ENCODE data around the gene U2AF2. TPM values are rescaled to one million over a fixed set of nuclear protein-coding genes. Genes with fewer than 3 reads are reported as not detected.
A peak's percentile ranks its signal among the peaks of the same experiment; 100 is the strongest.

U2AF2 gene
- total and polyA plus RNA-seq, 2 experiments from 2014 or later = 73.1 to 233 TPM

DNA sequence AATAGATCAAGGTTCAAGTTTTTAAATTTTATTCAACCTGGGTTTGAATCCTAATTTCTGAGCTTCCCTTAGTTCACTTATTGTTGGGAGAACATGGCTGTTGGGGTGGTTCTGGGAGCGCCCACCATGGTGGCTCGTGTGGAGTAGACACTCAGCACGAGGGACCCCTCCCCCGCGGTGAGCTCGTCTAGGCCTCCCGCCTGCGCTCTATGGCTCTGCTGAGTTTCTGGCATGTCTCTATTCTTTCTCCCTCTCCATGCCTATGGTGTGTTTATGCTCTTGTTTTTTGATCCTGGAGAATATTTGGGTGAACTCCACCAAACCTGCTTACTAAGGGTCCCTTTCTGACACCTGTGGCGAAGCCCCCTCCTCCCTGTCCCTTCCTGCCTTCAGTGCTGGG lies 18.6 kb downstream of the U2AF2 start:
- H3K4me1 ChIP-seq (ENCODE audit: insufficient read depth) = peaks cover 32% of the 10 kb centered on the region
- Mint-ChIP-seq H3K4me1 (peaks cover 40% of the 10 kb centered on the region), H3K9me3 (peaks cover 4% of the 10 kb centered on the region; the same call in 2 of the 3 replicates), H3K27ac (peak overlapping the region; percentile 90), H3K36me3 (ENCODE audit: low read depth) (peaks cover 65% of the 10 kb centered on the region), H3K4me3 (peak overlapping the region; percentile 67), H3K27me3 (ENCODE audit: insufficient read depth, low read depth, poor library complexity) (peaks cover 42% of the 10 kb centered on the region)
- H2AFZ ChIP-seq = no peak overlapping the region
- H3K27ac ChIP-seq (ENCODE audit: low read depth) = peak overlapping the region; percentile 74
- no peaks in the 10 kb centered on the region for H3K9me2 ChIP-seq (ENCODE audit: insufficient read depth)
- TF ChIP-seq ZNF462 (CRISPR knock-in tag; IDR thresholded peaks at IDR 0.05) (no peak), NANOG (IDR thresholded peaks at IDR 0.05; ENCODE audit: borderline replicate concordance) (no peak), POLR2AphosphoS5 (IDR thresholded peaks at IDR 0.05; ENCODE audit: low read depth) (no peak)
- peaks cover 10% of the 10 kb centered on the region for H3K36me3 ChIP-seq (ENCODE audit: insufficient read depth)
- ATAC-seq = no peak
- peak overlapping the region; percentile 56 for H3K4me2 ChIP-seq
- peaks cover 41% of the 10 kb centered on the region for H4K20me1 ChIP-seq (replicated peaks; ENCODE audit: insufficient read depth)
- H3K79me2 ChIP-seq (replicated peaks; ENCODE audit: insufficient read depth) = peaks cover 65% of the 10 kb centered on the region
- no peak for DNase-seq (ENCODE audit: low spot score)
- H3F3A ChIP-seq (replicated peaks; ENCODE audit: low read depth) = peaks cover 42% of the 10 kb centered on the region
- H3K4me3 ChIP-seq = no peak overlapping the region
- H3K27me3 ChIP-seq (ENCODE audit: insufficient read depth) = no peaks in the 10 kb centered on the region

DNA sequence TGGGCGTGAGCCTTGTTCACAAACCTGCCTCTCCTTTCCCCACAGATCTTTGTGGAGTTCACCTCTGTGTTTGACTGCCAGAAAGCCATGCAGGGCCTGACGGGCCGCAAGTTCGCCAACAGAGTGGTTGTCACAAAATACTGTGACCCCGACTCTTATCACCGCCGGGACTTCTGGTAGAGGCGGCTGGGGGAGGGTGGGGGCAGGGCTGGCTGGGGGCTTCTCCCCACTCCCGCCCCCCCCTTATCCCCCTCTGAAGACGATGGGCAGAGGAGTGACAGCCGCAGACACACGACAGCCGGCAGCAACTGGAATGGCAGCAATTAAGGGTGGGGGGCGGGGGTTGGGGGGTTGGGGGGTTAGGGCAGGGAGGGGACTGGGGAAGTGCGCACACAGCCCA lies 19.1 kb downstream of the U2AF2 start:
- Histone ChIP-seq H2AFZ (no peak overlapping the region), H3K27me3 (ENCODE audit: insufficient read depth) (no peaks in the 10 kb centered on the region), H4K20me1 (replicated peaks; ENCODE audit: insufficient read depth) (peaks cover 41% of the 10 kb centered on the region), H3F3A (replicated peaks; ENCODE audit: low read depth) (peaks cover 42% of the 10 kb centered on the region), H3K79me2 (replicated peaks; ENCODE audit: insufficient read depth) (peaks cover 61% of the 10 kb centered on the region), H3K9me2 (ENCODE audit: insufficient read depth) (no peaks in the 10 kb centered on the region), H3K36me3 (ENCODE audit: insufficient read depth) (peaks cover 15% of the 10 kb centered on the region), H3K4me2 (peak overlapping the region; percentile 56), H3K4me1 (ENCODE audit: insufficient read depth) (peaks cover 32% of the 10 kb centered on the region), H3K27ac (ENCODE audit: low read depth) (peak overlapping the region; percentile 74), H3K4me3 (no peak overlapping the region)
- peaks cover 67% of the 10 kb centered on the region for H3K36me3 Mint-ChIP-seq (ENCODE audit: low read depth)
- H3K27me3 Mint-ChIP-seq (ENCODE audit: insufficient read depth, low read depth, poor library complexity) = peaks cover 42% of the 10 kb centered on the region
- no peak for ATAC-seq
- H3K27ac Mint-ChIP-seq = peak overlapping the region; percentile 90
- peaks cover 4% of the 10 kb centered on the region; the same call in 2 of the 3 replicates for H3K9me3 Mint-ChIP-seq
- H3K4me3 Mint-ChIP-seq = peak overlapping the region; percentile 96
- DNase-seq (ENCODE audit: low spot score) = no peak
- H3K4me1 Mint-ChIP-seq = peaks cover 40% of the 10 kb centered on the region
- TF ChIP-seq ZNF114 (CRISPR knock-in tag; IDR thresholded peaks at IDR 0.05) (no peak), ZNF462 (CRISPR knock-in tag; IDR thresholded peaks at IDR 0.05) (no peak), JUNB (IDR thresholded peaks at IDR 0.05; ENCODE audit: unreplicated experiment) (no peak)

Measured in GM23338 (cell line).